ENCODE measurements around the gene KRTAP12-4.
"Not testable (repeated sequence)": the region's sequence is repeated elsewhere in the genome, so short reads cannot be mapped to it uniquely, and the experiment has no call there.

KRTAP12-4 gene

DNA sequence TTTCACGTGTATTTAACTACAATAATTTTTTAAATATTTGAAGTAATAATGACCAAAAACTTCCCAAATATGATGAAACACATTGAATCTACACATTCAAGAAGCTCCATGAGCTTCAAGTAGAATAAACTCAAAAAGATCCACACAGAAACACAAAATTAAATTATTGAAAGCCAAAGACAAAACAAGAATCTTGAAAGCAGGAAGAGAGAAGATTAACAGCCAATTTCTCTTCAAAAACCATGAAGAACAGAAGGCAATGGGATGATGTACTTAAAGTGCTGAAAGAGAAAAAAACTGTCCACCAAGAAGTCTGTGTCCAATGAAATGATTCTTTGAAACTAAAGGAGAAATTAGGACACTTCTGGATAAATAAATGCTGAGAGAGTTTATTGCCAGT lies 22.4 kb downstream of the KRTAP12-4 start:
- DNase-seq (ENCODE audit: low read depth in 2 of 2), result no peak

DNA sequence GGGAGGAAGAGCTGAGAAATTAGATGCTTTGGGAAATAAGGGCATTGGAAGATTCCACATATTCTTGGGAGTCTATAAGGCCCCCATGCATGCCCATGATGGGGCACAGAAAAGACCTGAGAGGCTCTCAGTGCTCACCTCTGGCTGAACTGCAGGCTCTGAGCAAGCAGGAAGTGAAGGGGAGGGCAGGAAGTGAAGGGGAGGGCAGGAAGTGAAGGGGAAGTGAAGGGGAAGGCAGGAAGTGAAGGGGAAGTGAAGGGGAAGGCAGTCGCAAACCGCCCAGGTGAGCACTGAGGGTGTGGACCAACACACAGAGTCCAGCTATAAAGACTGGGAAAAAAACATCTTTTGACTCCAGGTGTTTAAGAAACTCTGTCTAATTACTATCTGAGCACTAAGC lies 24.0 kb downstream of the KRTAP12-4 start:
- no peak for DNase-seq (ENCODE audit: low read depth in 2 of 2)

- no peak for DNase-seq (ENCODE audit: low read depth in 2 of 2)
Observed at GRCh38 chr21:44628707-44629391, 25.6 kb downstream of the KRTAP12-4 start.

DNA sequence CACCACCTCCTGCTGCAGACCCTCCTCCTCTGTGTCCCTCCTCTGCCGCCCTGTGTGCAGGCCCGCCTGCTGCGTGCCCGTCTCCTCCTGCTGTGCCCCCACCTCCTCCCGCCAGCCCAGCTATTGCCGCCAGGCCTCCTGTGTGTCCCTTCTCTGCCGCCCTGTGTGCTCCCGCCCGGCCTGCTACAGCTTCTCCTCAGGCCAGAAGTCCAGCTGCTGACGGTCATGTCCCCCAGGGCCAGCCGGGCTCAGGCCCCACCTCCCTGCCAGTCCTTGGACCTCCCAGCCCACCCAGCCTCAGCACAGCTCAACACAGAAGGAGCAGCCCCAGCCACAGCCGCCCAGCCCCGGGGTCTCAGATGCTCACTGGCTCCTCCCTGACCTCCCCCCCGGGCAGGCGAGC lies 26.6 kb downstream of the KRTAP12-4 start:
- not testable (repeated sequence) for DNase-seq (ENCODE audit: low read depth in 2 of 2)

DNA sequence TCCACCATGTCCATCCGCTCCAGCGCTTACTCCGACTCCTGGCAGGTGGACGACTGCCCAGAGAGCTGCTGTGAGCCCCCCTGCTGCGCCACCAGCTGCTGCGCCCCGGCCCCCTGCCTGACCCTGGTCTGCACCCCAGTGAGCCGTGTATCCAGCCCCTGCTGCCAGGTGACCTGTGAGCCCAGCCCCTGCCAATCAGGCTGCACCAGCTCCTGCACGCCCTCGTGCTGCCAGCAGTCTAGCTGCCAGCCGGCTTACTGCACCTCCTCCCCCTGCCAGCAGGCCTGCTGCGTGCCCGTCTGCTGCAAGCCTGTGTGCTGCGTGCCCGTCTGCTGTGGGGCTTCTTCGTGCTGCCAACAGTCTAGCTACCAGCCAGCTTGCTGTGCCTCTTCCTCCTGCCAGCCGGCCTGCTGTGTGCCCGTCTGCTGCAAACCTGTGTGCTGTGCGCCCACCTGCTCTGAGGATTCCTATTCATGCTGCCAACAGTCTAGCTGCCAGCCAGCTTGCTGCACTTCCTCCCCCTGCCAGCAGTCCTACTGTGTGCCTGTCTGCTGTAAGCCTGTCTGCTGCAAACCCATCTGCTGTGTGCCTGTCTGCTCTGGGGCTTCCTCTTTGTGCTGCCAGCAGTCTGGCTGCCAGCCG lies 27.2 kb downstream of the KRTAP12-4 start:
- DNase-seq (ENCODE audit: low read depth in 2 of 2), result not testable (repeated sequence)

DNA sequence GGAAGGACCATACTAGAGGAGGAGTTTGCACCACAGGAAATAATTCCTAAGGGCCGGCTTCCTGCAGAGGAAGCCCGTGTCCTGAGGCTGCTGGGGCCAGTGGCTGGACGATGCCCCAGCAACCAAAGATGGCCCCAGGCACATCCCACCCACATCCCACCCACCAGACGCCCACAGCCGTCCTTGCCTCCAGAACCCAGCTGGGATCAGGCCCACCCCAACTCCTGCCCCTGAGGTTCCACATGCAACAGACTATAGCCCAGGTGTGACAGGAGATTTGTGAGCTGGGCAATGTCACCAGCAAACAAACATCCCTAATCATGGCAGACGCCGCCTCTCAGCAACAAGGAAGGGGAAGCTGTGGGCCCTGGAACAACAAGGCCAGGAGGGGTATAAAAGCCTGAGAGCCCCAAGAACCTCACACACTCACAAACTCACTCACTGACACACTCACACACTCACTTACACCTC lies 27.8 kb downstream of the KRTAP12-4 start, which contains the start of gene KRTAP10-9:
Gene KRTAP10-9 (plus strand): TSS at position 421 of the 471 bp plus-strand sequence. CDS start 79 bp downstream, outside the sequence.
- DNase-seq (ENCODE audit: low read depth in 2 of 2), result no peak

GRCh38 chr21:44626262-44626661 lies 28.2 kb downstream of the KRTAP12-4 start:
- no peak for DNase-seq (ENCODE audit: low read depth in 2 of 2)

- DNase-seq (ENCODE audit: low read depth in 2 of 2), result no peak
Observed at GRCh38 chr21:44625756-44626155, 28.7 kb downstream of the KRTAP12-4 start.

- DNase-seq (ENCODE audit: low read depth in 2 of 2), result no peak
Observed at GRCh38 chr21:44623575-44623974, 30.9 kb downstream of the KRTAP12-4 start.

- no peak for DNase-seq (ENCODE audit: low read depth in 2 of 2)
Observed at GRCh38 chr21:44619886-44620285, 34.6 kb downstream of the KRTAP12-4 start.

DNA sequence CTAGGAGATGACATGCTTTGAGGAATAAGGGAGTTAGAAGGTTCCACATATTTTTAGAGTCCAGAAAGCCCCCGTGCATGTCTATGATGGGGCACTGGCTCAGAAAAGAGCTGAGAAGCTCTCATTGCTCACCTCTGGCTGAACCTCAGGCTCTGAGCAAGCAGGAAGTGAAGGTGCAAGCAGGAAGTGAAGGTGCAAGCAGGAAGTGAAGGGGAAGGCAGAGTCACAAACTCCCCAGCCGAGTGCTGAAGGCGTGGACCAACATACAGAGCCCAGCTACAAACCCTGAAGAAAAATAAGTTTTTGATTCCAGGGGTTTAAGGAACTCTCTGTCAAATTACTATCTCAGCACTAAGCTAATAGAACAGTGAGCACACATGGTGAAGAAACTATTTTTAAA lies 35.5 kb downstream of the KRTAP12-4 start:
- DNase-seq (ENCODE audit: low read depth in 2 of 2), result peak; percentile 23 to 53

GRCh38 chr21:44618504-44618903 lies 36.0 kb downstream of the KRTAP12-4 start:
- DNase-seq (ENCODE audit: low read depth in 2 of 2), result no peak

DNA sequence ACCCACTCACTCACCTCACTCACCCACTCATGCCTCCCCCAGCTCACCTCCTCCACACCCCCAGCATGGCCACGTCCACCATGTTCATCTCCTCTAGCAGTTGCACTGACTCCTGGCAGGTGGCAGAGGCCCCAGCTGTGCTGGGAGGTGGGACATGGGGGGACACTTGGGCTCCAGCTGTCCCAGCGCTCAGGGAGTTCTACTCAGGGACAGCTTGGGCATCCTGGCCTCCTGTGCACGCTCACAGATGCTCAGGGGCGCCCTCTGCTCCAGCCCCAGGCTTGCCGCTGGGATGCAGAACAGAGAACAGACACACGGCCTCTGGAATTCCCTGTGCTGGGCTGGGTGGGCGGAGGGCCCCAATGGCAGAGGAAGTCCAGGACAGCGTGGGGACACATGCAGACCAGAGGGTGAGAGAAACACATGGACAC lies 37.4 kb downstream of the KRTAP12-4 start:
- DNase-seq (ENCODE audit: low read depth in 2 of 2), result no peak

- DNase-seq (ENCODE audit: low read depth in 2 of 2), result no peak
Observed at GRCh38 chr21:44616591-44616926, 37.9 kb downstream of the KRTAP12-4 start.

GRCh38 chr21:44615911-44616590 lies 38.4 kb downstream of the KRTAP12-4 start:
- DNase-seq (ENCODE audit: low read depth in 2 of 2), result no peak

- DNase-seq (ENCODE audit: low read depth in 2 of 2), result no peak
Observed at GRCh38 chr21:44615466-44615865, 39.0 kb downstream of the KRTAP12-4 start.

DNA sequence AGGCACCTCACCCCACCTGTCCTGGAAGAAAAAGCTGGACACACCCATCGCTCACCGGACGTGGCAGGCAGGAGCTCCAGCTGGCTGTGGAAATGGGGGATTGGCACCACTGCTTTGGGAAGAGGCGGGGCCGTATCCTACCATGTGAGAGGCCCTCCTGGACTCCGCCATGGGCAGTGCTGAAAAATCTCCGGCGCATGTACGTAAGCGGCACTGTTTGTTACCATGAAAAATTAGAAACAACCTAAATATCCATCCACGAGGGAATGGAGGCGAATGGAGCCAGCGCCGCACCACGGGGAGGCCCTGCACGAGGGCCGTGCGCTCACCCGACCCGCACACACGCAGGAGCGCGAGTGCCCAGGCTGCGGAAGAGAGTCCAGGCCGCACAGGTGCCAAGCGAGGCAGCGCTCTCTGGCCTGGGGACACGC lies 39.5 kb downstream of the KRTAP12-4 start:
- no peak for DNase-seq (ENCODE audit: low read depth in 2 of 2)

DNA sequence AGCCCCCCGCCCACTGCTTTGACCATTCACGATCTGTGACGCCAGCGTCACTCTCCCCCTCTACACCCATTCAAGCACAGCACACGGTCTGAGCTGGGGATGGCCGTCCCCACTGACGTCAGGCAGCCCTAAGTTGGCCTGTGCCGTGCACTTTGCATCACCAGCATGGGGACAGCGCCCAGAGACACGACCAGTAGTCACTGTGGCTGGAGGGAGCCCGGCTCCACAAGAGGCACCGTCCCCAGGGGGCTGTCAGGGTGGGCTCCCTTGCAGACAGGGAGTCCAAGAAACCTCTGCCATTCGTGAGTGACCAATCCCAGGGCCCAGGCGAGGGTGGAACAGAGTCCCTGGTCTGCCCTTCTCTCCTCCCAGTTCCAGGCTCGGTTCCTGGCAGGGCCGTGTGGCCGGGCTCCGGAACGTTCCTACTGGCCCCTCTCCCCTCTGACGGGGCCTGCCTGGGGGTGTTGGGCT lies 40.3 kb downstream of the KRTAP12-4 start:
- DNase-seq (ENCODE audit: low read depth in 2 of 2), result no peak

DNA sequence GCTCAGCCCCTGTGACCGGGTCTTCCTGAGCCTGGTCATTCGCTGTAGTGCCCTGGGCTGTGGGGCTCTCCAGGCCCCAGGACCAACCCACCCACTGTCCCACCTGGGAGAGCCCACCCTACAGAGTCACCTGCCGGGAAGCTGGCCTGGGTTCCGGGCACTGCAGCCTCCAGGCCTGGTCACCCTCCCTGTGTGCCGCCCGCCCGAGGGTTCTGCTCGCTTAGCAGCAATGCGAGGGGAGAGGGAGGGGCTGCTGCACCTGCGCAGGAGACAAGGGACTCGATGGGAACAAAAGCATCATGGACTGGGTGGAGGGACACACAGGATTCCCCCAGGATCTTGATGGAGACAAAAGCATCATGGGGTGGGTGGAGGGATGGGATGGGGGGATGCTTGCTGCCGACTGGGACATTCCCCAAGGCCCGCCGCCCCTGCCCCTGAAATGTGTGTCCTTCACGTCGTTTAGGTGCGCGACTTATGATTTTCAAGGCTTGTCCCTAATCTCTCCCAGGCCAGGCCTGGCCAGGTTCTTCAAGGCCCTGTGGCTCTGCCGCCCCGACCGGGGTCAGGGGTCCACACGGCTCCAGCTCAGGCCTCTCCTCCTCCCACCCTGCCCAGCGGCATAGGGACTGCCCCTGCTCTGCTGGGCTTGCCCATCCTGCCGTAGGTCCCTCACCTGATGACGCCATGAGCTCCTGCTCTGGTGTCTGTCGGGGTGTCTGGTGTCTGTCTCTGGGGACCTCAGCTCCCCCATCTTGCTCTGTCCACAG lies 40.9 kb downstream of the KRTAP12-4 start:
- no peak for DNase-seq (ENCODE audit: low read depth in 2 of 2)

DNA sequence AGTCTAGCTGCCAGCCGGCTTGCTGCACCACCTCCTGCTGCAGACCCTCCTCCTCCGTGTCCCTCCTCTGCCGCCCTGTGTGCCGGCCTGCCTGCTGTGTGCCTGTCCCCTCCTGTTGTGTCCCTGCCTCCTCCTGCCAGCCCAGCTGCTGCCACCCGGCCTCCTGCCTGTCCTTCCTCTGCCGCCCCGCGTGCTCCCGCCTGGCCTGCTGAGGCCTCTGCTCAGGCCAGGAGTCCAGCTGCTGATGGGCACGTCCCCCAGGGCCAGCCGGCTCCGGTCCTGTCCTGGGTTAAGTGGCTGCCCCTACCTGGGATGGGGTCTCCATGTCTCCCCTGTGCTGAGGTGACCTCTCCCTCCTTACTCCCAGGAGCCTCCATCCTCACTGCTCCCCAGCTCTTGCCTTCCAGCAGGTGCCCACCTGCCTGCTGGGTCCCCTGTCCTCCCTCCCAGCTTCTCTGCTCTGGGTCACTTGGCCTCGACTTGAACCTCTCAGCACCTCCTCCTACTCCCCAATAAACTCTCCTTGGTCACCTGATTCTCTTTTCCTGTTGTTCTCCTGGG lies 41.7 kb downstream of the KRTAP12-4 start:
- no peak for DNase-seq (ENCODE audit: low read depth in 2 of 2)

- no peak for DNase-seq (ENCODE audit: low read depth in 2 of 2)
Observed at GRCh38 chr21:44612029-44612486, 42.4 kb downstream of the KRTAP12-4 start, which contains the start of gene KRTAP10-8. Gene KRTAP10-8, plus strand, starts transcription at chr21:44612079. Its CDS starts 22 bp downstream, at chr21:44612101.
